GM10847 (cell line): ENCODE results near the gene MAPK8IP3.

Experiments used
- POLR2A ChIP-seq: IDR thresholded peaks from 2 replicates; pipeline ENCODE4 v1.6.1; 2011; ENCODE audit not compliant: insufficient read length; ENCODE audit errors: extremely low read depth

MAPK8IP3 gene

GRCh38 chr16:1705688-1706385 is at the start of gene MAPK8IP3:
Gene MAPK8IP3, plus strand, starts transcription at chr16:1706195. Its CDS starts 145 bp downstream, at chr16:1706340.
- TF ChIP-seq POLR2A, result peak; percentile 96

GRCh38 chr16:1656808-1657617 is 49.0 kb upstream of the MAPK8IP3 start:
- TF ChIP-seq POLR2A, result no peak

- no peak for TF ChIP-seq POLR2A
These were observed 48.2 kb upstream of the MAPK8IP3 start for GRCh38 chr16:1657841-1658240.

- no peak for TF ChIP-seq POLR2A
These were observed 47.0 kb upstream of the MAPK8IP3 start for GRCh38 chr16:1659031-1659430.

- no peak for TF ChIP-seq POLR2A
These were observed 44.2 kb upstream of the MAPK8IP3 start for GRCh38 chr16:1661826-1662225.

- TF ChIP-seq POLR2A, result no peak
These were observed 43.5 kb upstream of the MAPK8IP3 start for GRCh38 chr16:1662543-1662942.

- TF ChIP-seq POLR2A, result no peak
These were observed 40.2 kb upstream of the MAPK8IP3 start for GRCh38 chr16:1665829-1666228.

GRCh38 chr16:1666316-1666715 is 39.7 kb upstream of the MAPK8IP3 start:
- no peak for TF ChIP-seq POLR2A

- no peak for TF ChIP-seq POLR2A
These were observed 38.7 kb upstream of the MAPK8IP3 start for GRCh38 chr16:1667271-1667670.

GRCh38 chr16:1667916-1668315 is 38.1 kb upstream of the MAPK8IP3 start:
- no peak for TF ChIP-seq POLR2A

- no peak for TF ChIP-seq POLR2A
These were observed 37.2 kb upstream of the MAPK8IP3 start for GRCh38 chr16:1668612-1669319.

GRCh38 chr16:1669698-1670097 is 36.3 kb upstream of the MAPK8IP3 start:
- no peak for TF ChIP-seq POLR2A

GRCh38 chr16:1670371-1670770 is 35.6 kb upstream of the MAPK8IP3 start:
- no peak for TF ChIP-seq POLR2A

GRCh38 chr16:1670866-1671265 is 35.1 kb upstream of the MAPK8IP3 start:
- no peak for TF ChIP-seq POLR2A

GRCh38 chr16:1673424-1674151 is 32.4 kb upstream of the MAPK8IP3 start:
- no peak for TF ChIP-seq POLR2A
